HG02610 (cell line): ENCODE results near the gene PSMC4.
A peak's percentile ranks its signal among the peaks of the same experiment; 100 is the strongest.

ENCODE experiments used
- ATAC-seq: cut with Tn5 transposase; IDR thresholded peaks from one replicate; pipeline ENCODE4 v1.9.1; 2021; ENCODE audit warnings: mild to moderate bottlenecking, moderate library complexity; ENCODE audit not compliant: unreplicated experiment

The PSMC4 gene

GRCh38 chr19:39970675-39971379, at the start of gene PSMC4:
PSMC4 (plus strand) TSS chr19:39971165; CDS start chr19:39971203, 38 bp downstream.
- peak; percentile 95 for ATAC-seq

- ATAC-seq: no peak
Observed at GRCh38 chr19:39923862-39924261, 47.1 kb upstream of the PSMC4 start.

GRCh38 chr19:39924389-39924788, 46.6 kb upstream of the PSMC4 start:
- no peak for ATAC-seq

- ATAC-seq: no peak
Observed at GRCh38 chr19:39924952-39925351, 46.0 kb upstream of the PSMC4 start.

GRCh38 chr19:39926170-39926760, 44.7 kb upstream of the PSMC4 start:
- no peak for ATAC-seq

GRCh38 chr19:39927076-39927475, 43.9 kb upstream of the PSMC4 start:
- no peak for ATAC-seq

GRCh38 chr19:39927524-39928356, 43.2 kb upstream of the PSMC4 start:
- ATAC-seq: no peak

- ATAC-seq: no peak
Observed at GRCh38 chr19:39928357-39928725, 42.6 kb upstream of the PSMC4 start.

- no peak for ATAC-seq
Observed at GRCh38 chr19:39929750-39930149, 41.2 kb upstream of the PSMC4 start.

GRCh38 chr19:39934584-39935363, 36.2 kb upstream of the PSMC4 start, which contains the start of gene FCGBP:
FCGBP (minus strand) TSS chr19:39934634.
- no peak for ATAC-seq

GRCh38 chr19:39935364-39935661, 35.7 kb upstream of the PSMC4 start:
- ATAC-seq: no peak

- no peak for ATAC-seq
Observed at GRCh38 chr19:39936020-39936419, 34.9 kb upstream of the PSMC4 start.

GRCh38 chr19:39936622-39937021, 34.3 kb upstream of the PSMC4 start:
- no peak for ATAC-seq

- no peak for ATAC-seq
Observed at GRCh38 chr19:39937094-39937720, 33.8 kb upstream of the PSMC4 start.

- ATAC-seq: no peak
Observed at GRCh38 chr19:39937787-39938186, 33.2 kb upstream of the PSMC4 start.

GRCh38 chr19:39939556-39939955, 31.4 kb upstream of the PSMC4 start:
- no peak for ATAC-seq

- no peak for ATAC-seq
Observed at GRCh38 chr19:39940221-39940833, 30.6 kb upstream of the PSMC4 start.

GRCh38 chr19:39941151-39941550, 29.8 kb upstream of the PSMC4 start:
- no peak for ATAC-seq

GRCh38 chr19:39941615-39942365, 29.2 kb upstream of the PSMC4 start:
- ATAC-seq: peak; percentile 70

- ATAC-seq: no peak
Observed at GRCh38 chr19:39942366-39942730, 28.6 kb upstream of the PSMC4 start.
